CD4-positive, alpha-beta T cell treated with Interleukin-12 subunit alpha and Interleukin-12 subunit beta, for 1 hour (primary cell): ENCODE data around the gene BTRC.
A peak's percentile ranks its signal among the peaks of the same experiment; 100 is the strongest.

Source experiments
- DNase-seq: peaks from one replicate; pipeline ENCODE4 v3.0.0-alpha.2; 2020

Gene BTRC

GRCh38 chr10:101595591-101596433 is 241.8 kb downstream of the BTRC start:
- no peak for DNase-seq

- no peak for DNase-seq
These were observed 243.3 kb downstream of the BTRC start for GRCh38 chr10:101597091-101597900.

- DNase-seq, result no peak
These were observed 247.6 kb downstream of the BTRC start for GRCh38 chr10:101601541-101601940.

- DNase-seq, result peak; percentile 42
These were observed 248.9 kb downstream of the BTRC start for GRCh38 chr10:101602761-101603398.
